Hindlimb muscle (tissue), 1 donor: Measurements from ENCODE around the gene DSTYK. TPM values are rescaled to one million over a fixed set of nuclear protein-coding genes. Genes with fewer than 3 reads are reported as not detected.
A peak's percentile ranks its signal among the peaks of the same experiment; 100 is the strongest.
"Not testable (repeated sequence)": the region's sequence is repeated elsewhere in the genome, so short reads cannot be mapped to it uniquely, and the experiment has no call there.

Experiments
- DNase-seq: peaks from one replicate; pipeline ENCODE4 v3.0.0-alpha.2; 2013
- polyA plus RNA-seq: library from polyadenylated mRNA; unstranded; fragments of 120-200 nt; gene quantifications from one replicate; pipeline ENCODE4 v1.2.1, GENCODE V29; 2013; ENCODE audit not compliant: insufficient read length

The DSTYK gene
- polyA plus RNA-seq, 1 donor, result 7.4 TPM

DNA sequence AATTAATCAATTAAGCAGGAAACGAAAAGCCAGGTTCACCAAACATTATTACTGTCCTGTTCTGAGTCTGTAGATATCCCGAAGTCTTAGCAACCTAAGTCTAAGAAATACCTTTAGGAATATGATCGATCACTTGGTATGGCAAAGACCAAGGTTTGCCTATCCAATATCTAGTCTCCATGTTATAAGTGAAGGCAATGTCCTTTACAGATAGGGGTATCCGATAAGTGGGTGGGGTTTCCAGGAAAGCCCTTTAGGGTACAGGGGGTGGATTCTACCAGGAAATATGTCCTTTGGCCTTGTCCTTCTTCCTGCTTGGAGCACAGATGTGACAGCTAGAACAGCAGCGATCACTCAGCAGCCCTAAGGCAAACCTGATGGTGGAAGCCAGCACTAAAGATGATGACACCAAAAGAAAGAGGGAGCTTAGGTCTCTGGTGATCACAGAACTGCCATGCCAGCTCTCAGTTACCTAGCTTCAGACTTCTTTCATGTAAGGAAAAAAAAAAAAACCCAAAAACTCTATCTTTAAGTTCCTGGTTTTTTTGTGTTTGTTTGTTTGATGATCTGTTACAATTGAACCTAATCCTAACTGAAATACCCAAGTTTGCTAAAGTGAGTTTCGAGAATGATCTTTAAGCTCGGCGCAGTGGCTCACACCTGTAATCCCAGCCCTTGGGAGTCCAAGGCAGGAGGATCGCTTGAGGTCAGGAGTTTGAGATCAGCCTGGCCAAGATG, 40.8 kb downstream of the DSTYK start:
- DNase-seq, result no peak

DNA sequence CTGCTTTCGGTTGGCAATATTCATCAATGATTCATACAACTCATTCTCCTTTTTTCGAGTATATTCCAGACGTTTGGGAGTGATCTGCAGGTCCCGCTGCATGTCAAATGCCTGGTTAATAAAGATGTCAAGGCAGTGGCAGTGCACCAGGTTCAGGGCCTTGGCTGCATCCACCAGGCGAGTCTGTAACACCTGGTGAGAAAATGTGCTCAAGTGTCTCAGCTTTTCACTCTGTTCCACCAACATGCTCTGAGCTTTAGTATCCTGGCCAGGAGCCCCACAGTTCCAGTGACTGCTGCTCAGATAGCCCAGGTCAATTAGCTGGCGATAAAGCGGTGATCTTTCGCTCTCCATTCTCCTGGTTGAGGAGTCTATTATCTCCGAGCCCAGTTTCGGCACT, 42.3 kb downstream of the DSTYK start:
- no peak for DNase-seq

DNA sequence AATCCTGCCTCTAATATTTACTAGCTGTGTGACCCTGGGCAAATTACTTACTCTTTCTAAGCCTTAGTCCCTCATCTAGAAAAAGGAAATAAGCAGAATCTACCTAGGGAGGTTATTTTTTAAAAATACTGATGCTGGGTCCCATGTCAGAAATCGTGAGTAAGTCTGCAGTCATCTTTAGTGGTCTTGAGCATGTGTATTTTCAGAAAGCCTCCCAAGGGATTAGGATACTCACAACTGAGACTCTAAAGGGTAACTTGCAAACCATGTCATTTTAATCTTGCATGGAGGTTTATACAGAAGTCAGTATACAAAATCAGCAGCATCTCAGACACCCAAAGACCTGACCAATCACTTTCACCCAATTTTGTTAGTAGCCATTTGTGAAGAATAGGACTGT, 43.2 kb downstream of the DSTYK start:
- DNase-seq, result no peak

DNA sequence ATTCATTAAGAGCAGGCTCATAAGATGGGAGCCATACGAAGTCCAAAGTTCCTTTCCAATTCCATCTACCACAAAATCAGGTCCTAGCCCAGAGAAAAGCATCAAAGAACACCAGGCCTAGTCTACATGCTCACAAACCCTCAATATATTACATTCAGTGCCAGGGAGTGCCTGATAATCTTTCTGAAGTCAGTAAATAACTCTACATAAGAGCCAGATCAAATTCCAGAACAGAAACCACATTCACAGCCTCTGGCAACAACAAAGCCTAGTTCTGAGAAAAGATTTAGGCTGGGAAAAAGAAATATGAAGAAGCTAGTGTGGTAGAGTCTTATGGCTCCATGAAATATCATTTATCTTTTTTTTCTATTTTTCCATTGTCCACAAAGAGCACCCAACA, 49.2 kb downstream of the DSTYK start:
- DNase-seq, result no peak

DNA sequence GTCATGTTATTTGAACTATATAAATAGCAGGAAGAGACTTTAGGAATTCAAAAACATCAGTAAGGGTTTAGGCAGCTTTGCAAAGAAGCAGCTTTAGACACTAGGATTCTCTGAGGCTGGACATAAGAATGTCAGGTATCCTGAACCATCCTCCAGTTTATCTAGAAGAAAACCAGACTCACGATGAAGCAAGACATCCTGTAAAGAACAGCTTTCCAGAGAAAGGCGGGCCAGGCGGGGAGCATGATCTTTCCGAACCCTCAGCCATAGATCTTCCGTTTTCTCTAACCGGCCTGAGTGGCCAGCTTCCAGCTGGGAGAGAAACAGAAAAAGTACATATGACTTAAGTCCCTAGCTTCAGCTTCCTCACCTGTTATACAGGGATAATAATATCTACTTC, 50.4 kb downstream of the DSTYK start:
- DNase-seq, result no peak

DNA sequence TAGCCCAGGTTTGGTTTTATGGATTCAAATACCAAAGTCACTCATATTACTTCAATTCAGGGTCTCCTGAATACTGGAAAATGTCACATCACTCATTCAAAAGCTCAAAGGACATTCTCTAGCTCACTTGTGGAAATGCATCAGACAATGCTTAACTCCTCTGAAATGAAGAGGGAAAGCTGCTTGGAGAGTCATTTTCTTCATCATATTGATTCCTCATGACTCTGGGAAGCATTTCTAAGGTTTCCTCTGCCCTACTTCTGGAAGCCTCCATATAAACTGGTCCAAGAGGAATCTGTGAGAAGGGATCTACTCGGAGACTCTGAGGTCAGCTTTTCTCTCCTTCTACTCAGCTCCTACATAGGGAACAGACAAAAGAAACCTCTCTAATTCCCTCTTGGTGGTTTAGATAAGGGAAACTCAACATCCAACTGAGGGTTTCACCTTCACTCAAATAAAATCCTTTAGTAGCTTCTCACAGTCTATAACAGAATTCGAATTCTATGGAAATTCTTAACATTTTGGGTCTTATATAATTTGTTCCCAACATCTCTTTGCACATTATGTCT, 53.4 kb downstream of the DSTYK start:
- no peak for DNase-seq

DNA sequence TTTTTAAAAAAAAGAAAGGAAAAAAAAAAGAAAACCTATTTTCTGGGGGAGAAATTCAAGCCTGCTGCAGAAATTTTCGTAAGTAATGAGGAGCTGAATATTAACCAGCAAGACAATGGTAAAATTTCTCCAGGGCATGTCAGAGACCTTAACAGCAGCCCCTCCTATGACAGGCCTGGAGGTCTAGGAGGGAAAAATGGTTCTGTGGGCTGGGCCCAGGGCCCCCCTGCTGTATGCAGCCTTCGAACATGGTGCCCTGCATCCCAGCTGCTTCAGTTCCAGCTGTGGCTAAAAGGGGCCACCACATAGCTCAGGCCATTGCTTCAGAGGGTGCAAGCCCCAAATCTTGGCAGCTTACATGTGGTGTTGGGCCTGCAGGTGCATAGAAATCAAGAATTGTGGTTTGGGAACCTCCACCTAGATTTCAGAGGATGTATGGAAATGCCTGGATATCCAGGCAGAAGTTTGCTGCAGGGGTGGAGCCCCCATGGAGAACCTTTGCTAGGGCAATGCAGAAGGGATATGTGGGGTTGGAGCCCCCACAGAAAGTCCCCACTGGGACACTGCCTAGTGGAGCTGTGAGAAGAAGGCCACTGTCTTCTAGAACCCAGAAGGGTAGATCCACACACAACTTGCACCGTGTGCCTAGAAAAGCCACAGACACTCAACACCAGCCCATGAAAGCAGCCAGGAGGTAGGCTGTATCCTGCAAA, 55.7 kb downstream of the DSTYK start:
- not testable (repeated sequence) for DNase-seq

DNA sequence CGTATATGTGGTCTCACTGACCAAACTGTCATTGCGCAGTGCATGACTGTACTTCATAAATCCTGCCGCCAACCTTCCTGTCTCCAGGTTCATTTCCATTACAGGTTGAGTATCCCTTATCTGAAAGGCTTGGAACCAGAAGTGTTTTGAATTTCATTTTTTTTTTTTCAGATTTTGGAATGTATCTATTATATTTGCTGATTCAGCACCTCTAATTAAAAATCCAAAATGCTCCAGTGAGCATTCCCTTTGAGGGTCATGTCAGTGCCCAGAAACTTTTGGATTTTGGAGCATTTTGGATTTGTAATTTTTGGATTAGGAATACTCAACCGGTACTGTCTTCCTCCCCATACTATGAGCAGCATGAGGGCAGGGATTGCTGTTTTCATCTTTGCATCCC, 59.0 kb downstream of the DSTYK start:
- no peak for DNase-seq

DNA sequence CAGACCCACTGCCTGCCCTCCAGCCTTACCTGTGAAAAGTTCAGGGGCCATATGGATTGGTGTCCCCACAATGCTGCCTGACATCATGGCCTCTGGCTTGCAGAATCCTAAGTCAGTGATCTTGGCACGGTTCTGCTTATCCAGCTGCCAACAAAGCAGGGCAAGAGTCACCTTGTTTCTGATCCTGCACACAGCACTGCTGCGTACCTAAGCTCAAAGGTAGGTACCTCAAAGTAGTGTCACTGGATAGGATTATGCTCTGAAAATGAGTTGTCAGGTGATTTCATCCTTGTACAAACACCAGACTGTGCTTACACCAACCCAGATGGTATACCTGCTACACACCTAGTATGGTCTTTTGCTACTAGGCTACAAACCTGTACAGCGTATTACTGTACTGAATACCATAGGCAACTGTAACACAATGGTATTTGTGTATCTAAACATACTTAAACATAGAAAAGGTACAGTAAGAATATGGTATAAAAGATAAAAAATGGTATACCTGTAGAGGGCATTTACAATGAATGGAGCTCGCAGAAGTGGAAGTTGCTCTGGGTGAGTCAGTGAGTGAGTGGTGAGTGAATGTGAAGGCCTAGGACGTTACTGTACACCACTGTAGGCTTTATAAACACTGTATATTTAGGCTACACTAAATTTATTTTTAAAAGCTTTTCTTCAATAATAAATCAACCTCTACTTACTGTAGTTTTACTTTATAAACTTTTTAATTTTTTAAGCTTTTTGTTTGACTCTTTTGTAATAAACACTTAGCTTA, 60.7 kb downstream of the DSTYK start:
- DNase-seq, result no peak

DNA sequence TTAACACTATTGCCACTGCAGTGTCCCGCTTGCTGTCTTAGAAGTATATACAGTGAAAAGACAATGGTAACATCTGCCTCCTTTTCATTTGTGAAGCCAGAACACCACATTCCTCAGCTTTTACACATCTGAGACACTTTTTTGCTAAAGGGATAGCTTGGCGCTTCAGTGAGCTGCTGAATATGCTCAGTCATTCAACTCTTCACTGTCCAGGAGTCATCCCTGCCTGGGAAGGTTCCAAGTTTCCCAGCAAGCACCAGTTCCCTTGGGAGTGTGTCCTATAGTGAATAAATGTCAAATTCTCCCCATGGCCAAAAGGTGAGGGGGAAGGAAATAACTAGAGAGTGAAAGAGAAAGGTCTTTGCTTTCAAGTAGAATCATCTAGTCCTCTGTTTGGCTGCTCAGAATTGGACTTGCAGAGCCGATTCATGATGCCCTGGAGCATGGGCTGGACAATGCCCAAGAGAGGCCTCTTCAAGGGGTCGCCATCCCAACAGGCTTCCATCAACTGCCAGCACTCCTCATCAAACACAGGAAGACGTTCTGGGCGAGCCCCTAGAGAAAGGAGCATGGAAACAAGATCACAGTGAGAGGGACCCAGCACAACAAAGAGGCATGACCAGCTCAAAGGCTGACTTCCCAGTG, 64.2 kb downstream of the DSTYK start:
- DNase-seq, result no peak

DNA sequence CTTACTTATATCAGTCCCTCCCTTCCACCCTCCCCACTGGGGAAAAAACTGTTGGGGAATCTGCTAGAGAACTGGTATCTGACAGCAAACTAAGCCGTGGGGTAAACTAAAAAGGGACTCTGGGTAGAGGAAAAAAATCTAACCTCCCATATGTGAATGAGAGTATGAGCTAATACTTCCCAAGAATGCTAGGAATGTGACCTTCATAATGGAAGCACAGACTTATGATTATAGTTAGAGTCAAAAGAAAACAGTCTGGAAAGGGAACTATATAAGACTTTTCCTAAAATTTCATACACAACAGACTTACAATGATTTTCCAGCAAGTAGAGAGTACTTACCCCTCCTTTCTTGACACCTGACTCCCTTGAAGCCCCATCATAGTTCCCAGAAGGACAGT, 66.8 kb downstream of the DSTYK start:
- no peak for DNase-seq

DNA sequence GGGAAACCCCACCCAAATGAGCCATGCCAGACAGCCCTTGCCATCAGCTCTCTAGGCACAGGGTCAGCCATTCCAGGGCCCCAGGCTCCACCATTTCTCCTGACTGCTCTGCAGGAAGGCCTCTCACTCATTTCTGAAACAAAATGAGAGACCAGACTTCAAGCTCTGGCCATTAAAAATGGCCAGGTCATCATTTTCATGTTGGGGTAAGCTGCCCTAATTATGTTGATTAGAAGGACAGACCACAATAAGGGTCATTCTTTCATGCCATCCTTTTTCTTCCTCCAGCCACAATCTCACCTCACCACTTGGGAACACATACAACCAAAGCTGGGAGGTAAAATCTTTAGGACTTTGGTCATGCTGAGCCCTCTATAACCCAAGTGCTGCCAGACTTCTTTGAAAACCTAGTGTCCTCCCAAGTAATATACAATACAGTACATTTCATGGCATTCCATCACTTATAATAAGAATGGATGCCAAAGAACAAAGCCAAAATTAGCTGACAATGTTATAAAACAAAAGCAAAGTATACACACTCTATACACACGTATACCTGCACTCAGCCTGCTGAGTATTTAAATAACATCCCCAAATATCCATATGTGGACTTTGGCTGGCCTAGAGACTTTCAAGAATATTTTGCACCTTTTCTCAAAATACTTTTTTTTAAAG, 67.3 kb downstream of the DSTYK start:
- DNase-seq, result no peak

DNA sequence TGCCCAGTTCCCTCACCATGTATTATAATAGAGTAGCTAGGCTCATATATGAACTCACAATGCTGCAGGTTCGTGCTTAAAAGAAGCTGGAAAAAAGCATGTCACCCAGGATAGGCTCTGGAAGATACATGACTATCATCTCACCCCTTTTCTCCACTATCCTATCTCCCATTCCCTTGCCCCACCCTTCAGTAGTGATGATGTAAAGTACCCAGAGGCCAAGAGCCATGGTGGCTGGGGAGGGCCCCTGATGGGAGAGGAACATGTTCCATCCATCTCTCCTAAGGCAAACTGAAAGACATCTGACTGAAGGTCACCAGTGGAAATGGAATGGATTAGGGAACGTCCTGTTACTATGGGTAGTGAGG, 69.4 kb downstream of the DSTYK start:
- DNase-seq, result no peak

DNA sequence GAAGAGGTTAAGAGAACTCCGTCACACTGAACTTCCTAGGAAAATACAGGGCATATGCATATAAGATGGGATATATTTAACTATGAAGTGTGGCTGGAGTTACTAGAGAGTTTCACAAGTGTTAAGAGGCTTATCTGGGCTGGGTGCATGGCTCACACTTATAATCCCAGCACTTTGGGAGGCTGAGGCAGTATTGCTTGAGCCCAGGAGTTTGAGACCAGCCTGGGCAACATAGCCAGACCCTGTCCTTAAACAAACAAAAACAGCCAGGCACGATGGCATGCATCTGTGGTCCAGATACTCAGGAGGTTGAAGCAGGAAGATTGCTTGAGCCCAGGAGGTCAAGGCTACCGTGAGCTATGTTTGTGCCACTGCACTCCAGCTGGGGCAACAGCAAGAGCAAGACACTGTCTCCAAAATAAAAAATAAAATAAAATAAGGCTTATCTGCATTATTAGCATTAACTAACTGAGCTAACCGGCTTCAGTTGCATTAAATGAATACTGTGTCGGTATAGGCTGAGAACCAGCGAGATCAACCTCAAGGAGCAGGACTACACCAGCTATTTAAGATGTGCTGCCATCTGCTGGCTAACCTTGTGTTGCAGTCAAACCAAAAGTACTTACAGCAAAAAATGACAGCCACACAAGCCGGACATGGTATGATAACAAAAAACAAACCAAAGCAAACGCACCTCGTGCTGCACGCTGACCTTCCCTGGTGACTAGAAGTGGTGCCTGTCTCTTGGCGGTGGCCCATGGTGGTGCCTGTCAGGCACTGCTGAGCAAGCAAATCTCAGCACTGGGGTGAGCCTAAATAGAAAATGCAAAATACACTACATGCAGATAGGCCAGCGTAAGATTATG, 70.0 kb downstream of the DSTYK start:
- peak; percentile 71 for DNase-seq

DNA sequence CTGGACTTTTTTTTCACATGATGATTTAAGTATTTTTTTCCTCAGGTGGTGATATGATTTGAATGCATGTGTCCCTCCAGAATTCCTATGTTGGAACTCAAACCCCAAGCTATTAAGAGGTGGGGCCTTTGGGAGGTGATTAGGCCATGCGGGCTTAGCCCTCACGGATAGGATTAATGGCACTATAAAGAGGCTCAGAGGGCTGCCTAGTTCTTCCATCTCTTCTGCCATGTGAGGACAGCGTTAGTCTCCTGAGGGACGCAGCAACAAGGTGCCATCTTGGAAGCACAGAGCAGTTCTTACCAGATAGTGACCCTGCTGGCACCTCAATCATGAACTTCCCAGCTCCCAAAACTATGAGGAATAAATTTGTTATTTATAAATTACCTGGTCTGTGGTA, 71.4 kb downstream of the DSTYK start:
- DNase-seq, result no peak

DNA sequence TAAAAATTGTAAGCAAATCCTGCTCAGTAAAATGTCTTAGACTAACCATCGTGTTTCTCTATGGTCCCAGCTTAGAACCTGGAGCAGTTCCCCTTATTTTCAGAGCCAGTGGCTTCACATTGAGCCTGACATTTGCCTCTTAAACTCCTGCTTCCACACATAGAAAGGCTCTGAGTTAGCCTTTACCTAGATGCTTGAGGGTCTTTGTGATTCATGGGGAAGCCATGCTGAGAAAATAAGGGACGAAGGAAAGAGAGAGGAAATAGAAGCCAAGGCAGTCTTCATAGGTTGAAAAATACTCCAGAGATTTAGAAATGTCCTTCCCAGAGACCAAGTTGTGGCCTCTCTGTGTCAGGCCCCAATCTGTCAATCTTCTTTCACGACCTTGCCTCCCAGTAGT, 73.6 kb downstream of the DSTYK start:
- no peak for DNase-seq

DNA sequence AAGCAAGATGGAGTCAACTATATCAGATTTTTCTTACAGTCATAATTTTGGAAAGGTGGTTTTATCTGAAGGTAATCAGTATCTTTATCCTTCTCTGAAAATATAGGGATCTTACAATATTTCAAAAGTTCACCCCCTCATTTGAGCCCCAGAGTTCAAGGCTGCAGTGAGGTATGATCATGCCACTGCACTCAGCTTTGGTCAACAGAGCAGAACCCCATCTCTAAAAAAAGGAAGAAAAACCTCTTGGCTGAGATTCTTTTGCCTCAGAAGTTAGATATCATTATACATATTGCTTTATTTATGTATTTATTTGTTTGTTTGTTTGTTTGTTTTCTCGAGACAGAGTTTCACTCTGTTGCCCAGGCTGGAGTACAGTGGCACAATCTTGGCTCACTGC, 78.2 kb downstream of the DSTYK start:
- DNase-seq, result no peak

DNA sequence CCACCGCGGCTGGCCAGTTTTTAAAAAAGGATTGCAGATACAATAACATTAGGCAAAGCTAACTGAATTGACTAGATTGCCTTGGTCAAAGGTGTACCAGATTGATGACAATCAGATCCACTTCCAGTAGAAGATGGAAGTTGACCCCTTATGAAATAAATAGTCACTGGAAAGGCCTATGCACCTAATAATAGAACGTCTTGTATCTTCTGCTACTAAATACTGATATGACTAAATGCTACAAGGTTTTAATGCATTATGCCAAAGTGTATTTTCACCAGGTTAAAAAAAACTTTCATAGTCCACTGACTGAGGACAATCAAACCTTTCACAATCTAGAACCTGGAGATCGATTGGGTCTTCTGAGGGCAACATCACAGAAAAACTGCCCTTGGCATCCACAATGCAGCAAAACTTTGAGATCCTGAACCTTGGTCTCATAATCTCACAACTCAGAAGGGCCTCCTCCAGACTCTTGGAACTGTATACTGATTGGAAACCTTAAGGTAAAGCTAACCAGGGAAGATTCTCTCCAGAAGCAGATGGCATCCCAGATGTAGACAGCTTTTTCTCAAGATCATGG, 82.0 kb downstream of the DSTYK start:
- no peak for DNase-seq

DNA sequence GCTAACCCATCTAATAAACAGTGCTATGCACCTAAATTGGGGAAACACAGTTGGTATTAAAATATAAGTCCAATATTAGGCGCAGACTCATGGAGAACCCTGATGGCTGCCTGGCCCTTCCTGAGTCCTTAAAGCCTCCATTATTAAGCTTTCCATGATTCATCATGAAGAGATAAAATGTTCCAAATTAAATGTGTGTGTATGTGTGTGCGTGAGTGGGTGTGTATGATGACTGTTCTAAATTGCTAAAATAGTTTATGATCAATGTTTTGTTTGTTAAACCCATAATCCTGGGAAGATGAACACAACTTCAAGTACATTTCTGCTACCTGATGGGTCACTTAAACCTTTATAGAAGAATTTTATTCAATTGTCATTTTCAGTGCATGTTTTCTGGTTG, 83.5 kb downstream of the DSTYK start:
- DNase-seq, result no peak

DNA sequence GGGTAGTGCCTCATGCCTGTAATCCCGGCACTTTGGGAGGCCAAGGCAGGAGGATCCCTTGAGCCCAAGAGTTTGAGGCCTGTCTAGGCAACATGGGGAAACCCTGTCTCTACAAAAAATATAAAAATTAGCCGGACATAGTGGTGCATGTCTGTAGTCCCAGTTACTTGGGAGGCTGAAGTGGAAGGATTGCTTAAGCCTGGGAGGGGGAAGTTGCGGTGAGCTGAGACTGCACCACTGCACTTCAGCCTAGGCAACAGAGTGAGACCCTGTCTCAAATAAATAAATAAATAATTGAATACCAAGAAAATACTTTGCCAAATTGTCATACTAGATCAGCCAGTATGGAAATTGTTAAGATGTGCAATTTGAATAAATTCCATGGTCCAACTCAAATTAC, 83.9 kb downstream of the DSTYK start:
- DNase-seq, result no peak

DNA sequence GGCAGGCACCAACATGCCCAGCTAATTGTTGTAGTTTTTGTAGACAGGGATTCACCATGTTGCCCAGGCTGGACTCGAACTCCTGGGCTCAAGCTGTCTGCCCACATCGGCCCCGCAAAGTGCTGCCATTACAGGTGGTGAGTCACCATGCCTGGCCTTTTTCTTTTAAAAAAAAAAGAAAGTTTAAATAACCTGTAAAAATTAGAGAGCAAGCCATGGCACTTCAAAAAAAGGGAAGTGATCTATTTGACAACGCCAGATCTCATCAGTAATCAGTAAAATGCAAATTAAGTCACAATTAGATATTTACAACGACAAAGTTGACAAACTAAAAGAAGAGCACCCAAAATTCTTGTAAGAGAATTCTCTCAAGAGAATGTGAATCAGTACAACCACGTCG, 86.8 kb downstream of the DSTYK start:
- DNase-seq, result no peak
